EL (cell line): Measurements from ENCODE around the gene STK39.
A peak's percentile ranks its signal among the peaks of the same experiment; 100 is the strongest.
"Not testable (repeated sequence)": the region's sequence is repeated elsewhere in the genome, so short reads cannot be mapped to it uniquely, and the experiment has no call there.

Experiments
- DNase-seq: peaks from one replicate; pipeline ENCODE4 v3.0.0-alpha.2; 2016

STK39 gene

GRCh38 chr2:168075446-168075845 lies 171.9 kb downstream of the STK39 start:
- DNase-seq: no peak

- DNase-seq: no peak
Measured at GRCh38 chr2:168072626-168073303, 174.6 kb downstream of the STK39 start.

- peak; percentile 8 for DNase-seq
Measured at GRCh38 chr2:168064011-168064998, 183.1 kb downstream of the STK39 start.

GRCh38 chr2:168062936-168063335 lies 184.5 kb downstream of the STK39 start:
- no peak for DNase-seq

- no peak for DNase-seq
Measured at GRCh38 chr2:168062054-168062453, 185.3 kb downstream of the STK39 start.

GRCh38 chr2:168060986-168061750 lies 186.2 kb downstream of the STK39 start:
- peak; percentile 9 for DNase-seq

- DNase-seq: no peak
Measured at GRCh38 chr2:168059758-168060157, 187.6 kb downstream of the STK39 start.

- DNase-seq: no peak
Measured at GRCh38 chr2:168058675-168059074, 188.7 kb downstream of the STK39 start.

GRCh38 chr2:168056242-168056787 lies 191.1 kb downstream of the STK39 start:
- no peak for DNase-seq

GRCh38 chr2:168054657-168055056 lies 192.7 kb downstream of the STK39 start:
- no peak for DNase-seq

- no peak for DNase-seq
Measured at GRCh38 chr2:168053676-168054075, 193.7 kb downstream of the STK39 start.

- no peak for DNase-seq
Measured at GRCh38 chr2:168052773-168053172, 194.6 kb downstream of the STK39 start.

- DNase-seq: no peak
Measured at GRCh38 chr2:168050377-168050776, 197.0 kb downstream of the STK39 start.

- no peak for DNase-seq
Measured at GRCh38 chr2:168049609-168050008, 197.8 kb downstream of the STK39 start.

- DNase-seq: no peak
Measured at GRCh38 chr2:168047091-168047690, 200.2 kb downstream of the STK39 start.

- no peak for DNase-seq
Measured at GRCh38 chr2:168044579-168044978, 202.8 kb downstream of the STK39 start.

GRCh38 chr2:168044176-168044575 lies 203.2 kb downstream of the STK39 start:
- no peak for DNase-seq

- not testable (repeated sequence) for DNase-seq
Measured at GRCh38 chr2:168042127-168042824, 205.1 kb downstream of the STK39 start.

- DNase-seq: no peak
Measured at GRCh38 chr2:168039881-168040280, 207.5 kb downstream of the STK39 start.

GRCh38 chr2:168037778-168038177 lies 209.6 kb downstream of the STK39 start:
- no peak for DNase-seq

- no peak for DNase-seq
Measured at GRCh38 chr2:168035458-168035857, 211.9 kb downstream of the STK39 start.

- DNase-seq: no peak
Measured at GRCh38 chr2:168034616-168035015, 212.8 kb downstream of the STK39 start.
